DMS79 treated with DMSO at 0.1 percent for 48 hours (cell line): Measurements from ENCODE around the gene MEIS2.

Experiments used
- DNase-seq: peaks from one replicate; lab custom pipeline; 2025; lab: John Stamatoyannopoulos, UW

The MEIS2 gene

DNA sequence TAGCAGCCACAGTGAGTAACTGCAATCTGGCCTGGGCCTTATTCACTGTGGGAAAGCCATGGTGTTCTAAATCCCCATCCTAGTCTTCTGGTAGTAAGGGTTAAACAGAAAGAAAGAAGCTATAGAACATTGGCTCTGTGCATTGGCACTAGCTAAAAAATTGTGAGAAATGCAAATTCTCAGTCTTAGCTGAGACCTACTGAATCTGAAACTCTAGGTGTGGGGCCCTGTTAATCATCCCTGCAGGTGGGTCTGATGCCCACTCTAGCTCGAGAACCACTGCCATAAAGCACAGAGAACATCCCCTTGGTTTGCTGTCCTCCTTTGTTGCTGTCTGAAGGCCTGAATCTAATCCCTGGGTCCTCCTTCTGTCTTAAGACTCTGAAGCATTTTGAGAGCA lies 59.3 kb downstream of the MEIS2 start:
- no peak for DNase-seq

- DNase-seq, result no peak
Measured at GRCh38 chr15:37040072-37040742, 60.1 kb downstream of the MEIS2 start.

DNA sequence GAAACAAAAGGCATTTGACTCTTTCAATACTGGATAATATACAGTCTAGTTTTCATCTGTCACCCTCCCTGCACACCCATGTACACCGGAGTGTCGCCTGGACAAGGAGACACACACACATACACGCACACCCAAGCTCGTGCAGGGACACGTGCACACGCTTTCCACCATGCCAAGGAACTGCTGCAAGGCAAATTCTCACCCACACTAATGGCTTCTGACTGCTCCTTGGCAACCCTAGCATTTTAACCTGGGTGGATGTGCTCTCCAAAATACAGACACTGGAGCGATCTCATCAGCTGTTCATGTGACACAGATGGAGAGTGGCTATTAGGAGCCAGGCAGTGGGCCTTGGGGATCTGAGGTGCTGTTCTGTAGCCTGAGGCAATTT lies 61.6 kb downstream of the MEIS2 start:
- peak; percentile 23 for DNase-seq

DNA sequence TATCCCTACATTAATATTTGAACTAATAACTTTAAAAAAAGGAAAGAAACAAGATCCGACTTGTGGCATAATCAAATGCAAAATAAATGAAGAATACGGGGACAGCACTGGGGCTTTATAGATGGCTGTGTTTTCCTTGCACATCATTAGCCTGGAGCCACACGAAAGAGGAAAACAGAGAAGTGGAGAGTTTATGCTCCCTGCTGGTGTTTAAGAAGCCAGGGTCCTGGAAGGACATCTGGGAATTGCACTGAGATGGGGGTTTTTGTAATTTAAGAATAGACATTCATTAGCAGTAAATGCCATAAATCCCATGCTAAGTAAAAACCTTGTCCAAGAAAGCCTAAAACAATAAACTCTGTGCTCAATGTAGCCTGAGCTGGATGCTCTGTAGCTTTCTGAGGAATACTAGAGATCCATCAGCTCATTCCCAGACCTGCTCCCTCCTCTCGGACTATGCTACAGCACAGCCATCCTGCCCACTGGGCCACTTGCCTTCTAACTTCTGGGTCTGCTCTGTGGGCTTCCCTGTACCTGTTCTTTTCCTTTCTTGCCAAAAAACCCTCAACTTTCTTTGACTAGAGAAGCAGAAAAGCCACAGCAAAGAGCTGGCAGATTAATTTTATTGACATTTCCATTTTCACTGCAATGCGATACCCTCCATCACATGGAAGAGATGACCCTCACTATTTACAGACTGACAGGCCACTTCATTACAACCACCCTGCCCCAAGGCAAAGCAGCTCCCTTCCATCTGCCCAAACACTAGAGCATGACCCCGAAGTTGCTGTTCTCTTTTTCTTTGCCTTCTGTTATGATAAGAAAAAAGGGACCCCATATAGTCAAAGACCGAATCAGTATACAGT lies 62.3 kb downstream of the MEIS2 start:
- DNase-seq, result no peak

- no peak for DNase-seq
Measured at GRCh38 chr15:37037071-37037655, 63.2 kb downstream of the MEIS2 start.

DNA sequence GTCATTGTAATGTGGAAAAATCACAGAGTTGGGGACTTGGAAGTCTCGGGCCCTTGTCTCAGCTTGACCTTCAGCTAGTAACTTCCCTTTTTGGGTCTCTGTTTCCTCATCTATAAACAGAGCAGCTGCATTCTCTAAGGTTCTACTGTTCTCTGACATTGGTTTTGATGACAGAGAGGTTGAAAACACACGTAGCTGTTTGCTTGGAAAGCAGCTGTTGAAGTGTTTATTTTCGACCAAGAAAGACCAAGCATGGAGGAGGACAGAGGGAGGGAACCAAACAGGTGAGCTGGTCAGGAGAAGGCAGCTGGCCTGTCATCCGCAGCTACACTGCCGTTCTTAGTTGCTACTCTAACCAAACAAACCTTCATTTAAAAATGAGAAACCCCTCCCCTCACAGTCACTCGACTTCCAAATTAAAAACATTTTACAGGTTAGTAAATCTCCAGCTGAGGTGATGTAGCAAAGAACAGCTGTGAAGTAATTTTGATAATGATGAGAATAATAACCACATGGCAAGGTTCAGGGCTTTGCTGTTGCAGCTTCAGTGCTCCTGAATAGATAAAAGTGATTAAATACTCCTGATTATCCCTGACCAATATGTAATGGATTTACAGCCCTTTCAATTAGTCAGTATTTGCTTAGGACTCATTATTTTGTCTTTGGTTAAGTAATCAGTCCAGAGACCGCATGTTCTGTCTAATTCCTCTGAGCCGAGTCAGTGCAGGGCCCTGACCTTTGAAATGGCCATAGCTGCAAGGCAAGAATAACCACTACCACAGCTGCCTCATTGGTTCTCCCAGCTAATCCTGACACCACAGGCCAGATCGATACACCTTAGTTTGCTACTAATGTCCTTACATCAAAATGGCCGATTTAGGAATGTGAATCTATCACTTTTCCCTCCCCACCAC lies 65.3 kb downstream of the MEIS2 start:
- no peak for DNase-seq

DNA sequence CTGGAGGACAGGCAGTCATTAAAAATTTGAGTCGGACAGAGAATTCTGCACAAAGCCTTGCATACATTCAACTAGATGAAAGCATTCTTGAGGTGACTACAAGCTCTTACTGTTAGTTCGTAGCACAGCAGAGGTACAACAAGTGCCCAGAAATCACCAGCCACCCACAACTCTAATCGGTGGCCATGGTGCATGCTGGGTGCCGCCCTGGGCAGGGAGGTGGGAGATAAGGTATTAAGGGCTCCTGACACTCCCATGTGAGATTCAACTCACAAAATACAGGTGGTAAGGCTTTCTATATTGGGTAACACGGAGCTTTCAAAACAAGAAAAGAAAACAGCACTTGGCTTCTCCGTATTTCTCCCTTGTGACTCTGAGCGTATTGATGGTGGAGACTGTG lies 66.0 kb downstream of the MEIS2 start:
- DNase-seq, result no peak

GRCh38 chr15:37032091-37032775 lies 68.1 kb downstream of the MEIS2 start:
- DNase-seq, result peak; percentile 70

- DNase-seq, result no peak
Measured at GRCh38 chr15:37031198-37031597, 69.2 kb downstream of the MEIS2 start.

- DNase-seq, result no peak
Measured at GRCh38 chr15:37028625-37029296, 71.6 kb downstream of the MEIS2 start.

DNA sequence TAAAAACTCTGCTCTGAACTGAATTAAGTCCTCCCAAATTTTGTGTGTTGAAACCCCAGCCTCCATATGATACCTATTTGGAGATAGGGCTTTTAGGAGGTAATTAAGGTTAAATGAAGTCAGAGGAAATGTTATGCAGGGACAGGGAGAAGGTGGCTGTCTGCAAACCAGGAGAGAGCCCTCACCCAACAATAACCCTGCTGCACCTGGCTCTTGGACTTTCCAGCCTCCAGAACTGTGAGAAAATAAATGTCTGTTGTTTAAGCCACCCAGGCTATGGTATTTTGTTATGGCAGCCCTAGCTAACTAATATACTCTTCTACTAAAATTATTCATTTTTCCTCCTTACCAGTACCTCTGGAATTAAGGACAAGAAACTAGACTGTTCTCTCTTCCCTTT lies 79.5 kb downstream of the MEIS2 start:
- DNase-seq, result no peak

GRCh38 chr15:37019479-37020433 lies 80.6 kb downstream of the MEIS2 start:
- DNase-seq, result no peak

DNA sequence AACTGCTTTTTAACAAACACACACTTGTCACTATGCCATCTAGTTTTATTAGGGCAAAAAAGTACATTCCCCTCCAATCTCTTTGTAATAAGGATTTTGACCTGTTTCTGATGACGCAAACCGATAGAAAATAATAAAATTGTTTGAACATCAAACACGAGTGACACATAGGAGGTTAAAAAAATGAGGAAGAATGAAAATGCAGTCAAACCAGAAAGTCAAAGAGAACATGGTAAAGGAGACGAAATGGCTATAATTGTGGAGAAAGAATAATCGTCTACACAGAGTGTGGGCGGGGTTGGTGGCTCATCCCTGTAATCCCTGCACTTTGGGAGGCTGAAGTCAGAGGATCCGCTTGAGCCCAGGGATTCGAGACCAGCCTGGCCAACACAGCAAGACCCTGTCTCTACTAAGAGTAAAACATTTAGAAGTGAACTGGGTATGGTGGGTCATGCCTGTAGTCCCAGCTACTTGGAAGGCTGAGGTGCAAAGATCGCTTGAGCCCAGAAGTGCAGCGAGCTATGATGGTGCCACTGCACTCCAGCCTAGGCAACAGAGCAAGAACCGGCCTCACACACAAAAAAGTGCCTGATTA lies 83.2 kb downstream of the MEIS2 start:
- no peak for DNase-seq

DNA sequence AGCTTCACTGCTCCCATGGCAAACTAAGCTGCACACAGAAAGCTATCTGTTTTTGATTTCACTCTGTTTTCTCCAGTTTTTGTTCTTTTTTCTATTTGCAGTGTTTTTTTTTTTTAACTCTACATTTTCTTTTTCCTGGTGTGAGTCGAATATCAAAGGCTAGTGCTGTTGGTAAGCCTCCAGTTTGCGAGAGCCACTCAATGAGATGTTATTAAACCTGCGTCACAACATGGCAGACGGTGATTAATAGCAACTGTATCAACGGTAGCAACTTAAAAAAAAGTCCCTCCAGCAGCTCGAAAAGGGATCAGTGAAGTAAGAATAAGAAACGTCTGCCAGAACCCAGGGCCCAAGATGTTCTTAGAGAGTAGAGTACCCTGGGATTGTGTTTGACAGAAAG lies 84.1 kb downstream of the MEIS2 start:
- DNase-seq, result no peak

DNA sequence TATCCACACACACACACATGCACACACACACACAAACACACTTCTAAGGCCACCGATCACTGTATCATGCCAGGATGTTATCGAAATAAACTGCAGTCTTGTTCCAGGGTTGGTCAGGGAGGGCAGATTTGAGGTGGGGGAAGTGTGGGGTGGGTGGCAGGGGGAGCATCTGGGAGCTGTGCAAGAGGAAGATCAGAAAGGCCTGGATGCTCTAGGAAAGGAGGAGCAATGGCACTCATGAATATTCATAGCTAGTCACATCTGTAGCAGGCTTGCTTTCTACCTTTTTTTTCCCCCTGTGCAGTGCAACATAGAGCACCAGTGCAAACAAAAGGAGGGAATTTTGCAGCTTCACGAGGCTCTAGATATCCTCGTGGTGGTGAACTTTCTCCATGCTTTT lies 84.9 kb downstream of the MEIS2 start:
- no peak for DNase-seq

GRCh38 chr15:37015035-37015434 lies 85.3 kb downstream of the MEIS2 start:
- no peak for DNase-seq

DNA sequence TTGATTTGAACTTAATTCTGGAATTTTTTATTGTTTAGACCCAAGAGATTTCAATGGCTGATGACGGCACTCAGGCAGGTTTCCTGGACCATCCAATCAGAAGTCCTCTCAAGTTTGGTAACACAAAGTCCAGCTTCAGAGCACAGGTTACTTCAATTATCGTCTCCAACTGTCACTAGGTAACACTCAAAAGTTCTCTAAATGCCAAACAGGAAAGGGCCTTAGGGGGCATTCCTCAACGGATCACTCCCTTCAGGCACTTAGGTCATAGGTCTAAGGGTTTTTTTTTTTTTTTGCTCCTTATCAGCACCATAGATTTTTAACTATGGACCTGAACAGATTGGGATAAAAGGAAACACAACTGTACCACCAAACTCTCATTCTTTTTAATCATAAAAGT lies 85.8 kb downstream of the MEIS2 start:
- no peak for DNase-seq

- DNase-seq, result no peak
Measured at GRCh38 chr15:37014137-37014536, 86.2 kb downstream of the MEIS2 start.

DNA sequence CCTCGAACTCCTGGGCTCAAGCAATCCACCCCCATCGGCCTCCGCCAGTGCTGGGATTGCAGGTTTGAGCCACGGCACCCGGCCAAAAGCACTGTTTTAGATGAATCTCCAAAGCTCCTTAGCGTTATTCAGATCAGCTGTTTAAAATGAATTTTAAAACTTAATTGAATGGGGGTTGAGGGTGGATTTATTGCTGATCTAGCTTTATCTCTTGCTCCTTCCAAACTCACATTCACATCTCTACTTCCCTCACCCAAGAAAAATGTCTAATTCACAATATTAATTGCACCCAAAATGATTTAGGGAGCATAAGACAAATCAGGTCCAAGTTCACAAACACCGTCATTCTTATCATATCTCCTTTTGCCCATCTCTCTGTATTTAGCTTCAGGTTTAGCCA lies 89.8 kb downstream of the MEIS2 start:
- DNase-seq, result no peak
